ENCODE data around the gene CD2BP2.
"Not testable (repeated sequence)": the region's sequence is repeated elsewhere in the genome, so short reads cannot be mapped to it uniquely, and the experiment has no call there.

The CD2BP2 gene

GRCh38 chr16:30355144-30355953 lies at the start of gene CD2BP2:
CD2BP2 (minus strand) TSS chr16:30355308; CDS start chr16:30354681, 627 bp downstream.
- DNase-seq (ENCODE audit: low read depth in 2 of 2): peak; percentile 79 to 88

GRCh38 chr16:30401768-30402425 lies 46.8 kb upstream of the CD2BP2 start:
- no peak for DNase-seq (ENCODE audit: low read depth in 2 of 2)

- DNase-seq (ENCODE audit: low read depth in 2 of 2): no peak
Observed at GRCh38 chr16:30399435-30400186, 44.5 kb upstream of the CD2BP2 start.

- no peak for DNase-seq (ENCODE audit: low read depth in 2 of 2)
Observed at GRCh38 chr16:30398661-30399434, 43.7 kb upstream of the CD2BP2 start.

GRCh38 chr16:30397776-30398660 lies 42.9 kb upstream of the CD2BP2 start:
- no peak for DNase-seq (ENCODE audit: low read depth in 2 of 2)

- no peak for DNase-seq (ENCODE audit: low read depth in 2 of 2)
Observed at GRCh38 chr16:30397056-30397455, 41.9 kb upstream of the CD2BP2 start.

GRCh38 chr16:30396627-30397026 lies 41.5 kb upstream of the CD2BP2 start:
- DNase-seq (ENCODE audit: low read depth in 2 of 2): not testable (repeated sequence)

GRCh38 chr16:30395992-30396585 lies 41.0 kb upstream of the CD2BP2 start:
- no peak for DNase-seq (ENCODE audit: low read depth in 2 of 2)

GRCh38 chr16:30395155-30395991 lies 40.3 kb upstream of the CD2BP2 start, which contains the start of gene ZNF48:
ZNF48 (plus strand) TSS chr16:30395420; CDS start chr16:30395795, 375 bp downstream.
- peak; percentile 48 to 57 for DNase-seq (ENCODE audit: low read depth in 2 of 2)

- no peak for DNase-seq (ENCODE audit: low read depth in 2 of 2)
Observed at GRCh38 chr16:30394592-30395154, 39.6 kb upstream of the CD2BP2 start.

GRCh38 chr16:30383521-30383920 lies 28.4 kb upstream of the CD2BP2 start:
- DNase-seq (ENCODE audit: low read depth in 2 of 2): no peak

- peak; percentile 59 to 67 for DNase-seq (ENCODE audit: low read depth in 2 of 2)
Observed at GRCh38 chr16:30382111-30382881, 27.2 kb upstream of the CD2BP2 start, which contains the start of gene SEPTIN1. SEPTIN1 (minus strand) TSS chr16:30382561; CDS start chr16:30382542, 19 bp downstream.

- no peak for DNase-seq (ENCODE audit: low read depth in 2 of 2)
Observed at GRCh38 chr16:30381291-30382041, 26.4 kb upstream of the CD2BP2 start.

GRCh38 chr16:30380803-30381208 lies 25.7 kb upstream of the CD2BP2 start:
- no peak for DNase-seq (ENCODE audit: low read depth in 2 of 2)

- no peak for DNase-seq (ENCODE audit: low read depth in 2 of 2)
Observed at GRCh38 chr16:30380072-30380802, 25.1 kb upstream of the CD2BP2 start.

- DNase-seq (ENCODE audit: low read depth in 2 of 2): no peak
Observed at GRCh38 chr16:30379158-30379783, 24.2 kb upstream of the CD2BP2 start.
